ENCODE results near the gene ACTR1B. TPM values are rescaled to one million over a fixed set of nuclear protein-coding genes. Genes with fewer than 3 reads are reported as not detected.

The ACTR1B gene
- total and polyA plus RNA-seq, 2 experiments from 2014 or later = 27.2 to 42.5 TPM

DNA sequence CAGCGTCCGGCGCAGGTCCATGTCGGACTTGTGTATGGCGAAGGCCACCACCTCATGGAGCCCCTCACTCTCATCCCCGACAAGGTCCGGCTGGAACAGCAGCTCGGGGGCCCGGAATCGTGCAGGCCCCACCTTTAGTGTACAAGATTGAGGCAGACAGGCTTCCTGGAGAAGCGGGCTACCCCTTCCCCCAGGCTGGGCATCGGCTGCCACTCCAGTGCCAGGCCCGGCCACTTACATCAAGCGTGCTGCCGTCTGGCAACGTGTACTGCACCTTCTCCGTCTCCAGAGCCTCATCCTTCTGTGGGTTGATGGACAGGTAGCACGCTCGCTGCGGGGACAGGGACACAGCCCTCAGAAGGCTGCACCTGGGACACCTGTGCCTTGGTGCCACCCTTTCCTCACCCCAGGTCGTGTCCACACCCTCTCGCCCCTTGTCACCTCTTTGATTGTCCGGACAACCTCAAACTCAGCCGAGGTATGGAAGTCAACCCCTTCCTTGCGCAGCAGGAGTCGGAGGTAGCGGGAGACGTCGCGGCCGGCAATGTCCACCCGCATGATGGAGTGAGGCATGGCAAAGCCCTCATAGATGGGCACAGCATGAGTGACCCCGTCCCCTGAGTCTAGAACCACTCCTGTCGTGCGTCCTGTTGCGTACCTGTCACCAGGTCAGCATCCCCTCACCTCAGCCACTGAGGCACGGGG is 5.7 kb downstream of the ACTR1B start:
- Histone ChIP-seq H3K4me1 (ENCODE audit: insufficient read depth) (peaks cover 11% of the 10 kb centered on the region), H3K27me3 (ENCODE audit: insufficient read depth) (no peaks in the 10 kb centered on the region), H3K9me2 (ENCODE audit: insufficient read depth) (no peaks in the 10 kb centered on the region), H3K4me3 (no peak overlapping the region), H4K20me1 (replicated peaks; ENCODE audit: insufficient read depth) (peaks cover 10% of the 10 kb centered on the region; the same call in 1 of the 2 replicates), H3K4me2 (no peak overlapping the region), H3K79me2 (replicated peaks; ENCODE audit: insufficient read depth) (peaks cover 22% of the 10 kb centered on the region), H3F3A (replicated peaks; ENCODE audit: low read depth) (peaks cover 4% of the 10 kb centered on the region; the same call in 1 of the 2 replicates), H3K27ac (ENCODE audit: low read depth) (no peak overlapping the region), H3K36me3 (ENCODE audit: insufficient read depth) (no peaks in the 10 kb centered on the region), H2AFZ (no peak overlapping the region)
- Mint-ChIP-seq H3K27ac (no peak overlapping the region), H3K4me1 (peaks cover 19% of the 10 kb centered on the region), H3K36me3 (ENCODE audit: low read depth) (peaks cover 48% of the 10 kb centered on the region), H3K4me3 (no peak overlapping the region), H3K9me3 (peaks cover 15% of the 10 kb centered on the region; the same call in 2 of the 3 replicates), H3K27me3 (ENCODE audit: insufficient read depth, low read depth, poor library complexity) (peaks cover 4% of the 10 kb centered on the region)
- TF ChIP-seq, protein P1, sequence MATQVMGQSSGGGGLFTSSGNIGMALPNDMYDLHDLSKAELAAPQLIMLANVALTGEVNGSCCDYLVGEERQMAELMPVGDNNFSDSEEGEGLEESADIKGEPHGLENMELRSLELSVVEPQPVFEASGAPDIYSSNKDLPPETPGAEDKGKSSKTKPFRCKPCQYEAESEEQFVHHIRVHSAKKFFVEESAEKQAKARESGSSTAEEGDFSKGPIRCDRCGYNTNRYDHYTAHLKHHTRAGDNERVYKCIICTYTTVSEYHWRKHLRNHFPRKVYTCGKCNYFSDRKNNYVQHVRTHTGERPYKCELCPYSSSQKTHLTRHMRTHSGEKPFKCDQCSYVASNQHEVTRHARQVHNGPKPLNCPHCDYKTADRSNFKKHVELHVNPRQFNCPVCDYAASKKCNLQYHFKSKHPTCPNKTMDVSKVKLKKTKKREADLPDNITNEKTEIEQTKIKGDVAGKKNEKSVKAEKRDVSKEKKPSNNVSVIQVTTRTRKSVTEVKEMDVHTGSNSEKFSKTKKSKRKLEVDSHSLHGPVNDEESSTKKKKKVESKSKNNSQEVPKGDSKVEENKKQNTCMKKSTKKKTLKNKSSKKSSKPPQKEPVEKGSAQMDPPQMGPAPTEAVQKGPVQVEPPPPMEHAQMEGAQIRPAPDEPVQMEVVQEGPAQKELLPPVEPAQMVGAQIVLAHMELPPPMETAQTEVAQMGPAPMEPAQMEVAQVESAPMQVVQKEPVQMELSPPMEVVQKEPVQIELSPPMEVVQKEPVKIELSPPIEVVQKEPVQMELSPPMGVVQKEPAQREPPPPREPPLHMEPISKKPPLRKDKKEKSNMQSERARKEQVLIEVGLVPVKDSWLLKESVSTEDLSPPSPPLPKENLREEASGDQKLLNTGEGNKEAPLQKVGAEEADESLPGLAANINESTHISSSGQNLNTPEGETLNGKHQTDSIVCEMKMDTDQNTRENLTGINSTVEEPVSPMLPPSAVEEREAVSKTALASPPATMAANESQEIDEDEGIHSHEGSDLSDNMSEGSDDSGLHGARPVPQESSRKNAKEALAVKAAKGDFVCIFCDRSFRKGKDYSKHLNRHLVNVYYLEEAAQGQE (IDR thresholded peaks at IDR 0.05; ENCODE audit: unreplicated experiment) = no peak
- TF ChIP-seq ZNF331 (CRISPR knock-in tag; IDR thresholded peaks at IDR 0.05; ENCODE audit: low read depth) = no peak
- TF ChIP-seq, protein P2, sequence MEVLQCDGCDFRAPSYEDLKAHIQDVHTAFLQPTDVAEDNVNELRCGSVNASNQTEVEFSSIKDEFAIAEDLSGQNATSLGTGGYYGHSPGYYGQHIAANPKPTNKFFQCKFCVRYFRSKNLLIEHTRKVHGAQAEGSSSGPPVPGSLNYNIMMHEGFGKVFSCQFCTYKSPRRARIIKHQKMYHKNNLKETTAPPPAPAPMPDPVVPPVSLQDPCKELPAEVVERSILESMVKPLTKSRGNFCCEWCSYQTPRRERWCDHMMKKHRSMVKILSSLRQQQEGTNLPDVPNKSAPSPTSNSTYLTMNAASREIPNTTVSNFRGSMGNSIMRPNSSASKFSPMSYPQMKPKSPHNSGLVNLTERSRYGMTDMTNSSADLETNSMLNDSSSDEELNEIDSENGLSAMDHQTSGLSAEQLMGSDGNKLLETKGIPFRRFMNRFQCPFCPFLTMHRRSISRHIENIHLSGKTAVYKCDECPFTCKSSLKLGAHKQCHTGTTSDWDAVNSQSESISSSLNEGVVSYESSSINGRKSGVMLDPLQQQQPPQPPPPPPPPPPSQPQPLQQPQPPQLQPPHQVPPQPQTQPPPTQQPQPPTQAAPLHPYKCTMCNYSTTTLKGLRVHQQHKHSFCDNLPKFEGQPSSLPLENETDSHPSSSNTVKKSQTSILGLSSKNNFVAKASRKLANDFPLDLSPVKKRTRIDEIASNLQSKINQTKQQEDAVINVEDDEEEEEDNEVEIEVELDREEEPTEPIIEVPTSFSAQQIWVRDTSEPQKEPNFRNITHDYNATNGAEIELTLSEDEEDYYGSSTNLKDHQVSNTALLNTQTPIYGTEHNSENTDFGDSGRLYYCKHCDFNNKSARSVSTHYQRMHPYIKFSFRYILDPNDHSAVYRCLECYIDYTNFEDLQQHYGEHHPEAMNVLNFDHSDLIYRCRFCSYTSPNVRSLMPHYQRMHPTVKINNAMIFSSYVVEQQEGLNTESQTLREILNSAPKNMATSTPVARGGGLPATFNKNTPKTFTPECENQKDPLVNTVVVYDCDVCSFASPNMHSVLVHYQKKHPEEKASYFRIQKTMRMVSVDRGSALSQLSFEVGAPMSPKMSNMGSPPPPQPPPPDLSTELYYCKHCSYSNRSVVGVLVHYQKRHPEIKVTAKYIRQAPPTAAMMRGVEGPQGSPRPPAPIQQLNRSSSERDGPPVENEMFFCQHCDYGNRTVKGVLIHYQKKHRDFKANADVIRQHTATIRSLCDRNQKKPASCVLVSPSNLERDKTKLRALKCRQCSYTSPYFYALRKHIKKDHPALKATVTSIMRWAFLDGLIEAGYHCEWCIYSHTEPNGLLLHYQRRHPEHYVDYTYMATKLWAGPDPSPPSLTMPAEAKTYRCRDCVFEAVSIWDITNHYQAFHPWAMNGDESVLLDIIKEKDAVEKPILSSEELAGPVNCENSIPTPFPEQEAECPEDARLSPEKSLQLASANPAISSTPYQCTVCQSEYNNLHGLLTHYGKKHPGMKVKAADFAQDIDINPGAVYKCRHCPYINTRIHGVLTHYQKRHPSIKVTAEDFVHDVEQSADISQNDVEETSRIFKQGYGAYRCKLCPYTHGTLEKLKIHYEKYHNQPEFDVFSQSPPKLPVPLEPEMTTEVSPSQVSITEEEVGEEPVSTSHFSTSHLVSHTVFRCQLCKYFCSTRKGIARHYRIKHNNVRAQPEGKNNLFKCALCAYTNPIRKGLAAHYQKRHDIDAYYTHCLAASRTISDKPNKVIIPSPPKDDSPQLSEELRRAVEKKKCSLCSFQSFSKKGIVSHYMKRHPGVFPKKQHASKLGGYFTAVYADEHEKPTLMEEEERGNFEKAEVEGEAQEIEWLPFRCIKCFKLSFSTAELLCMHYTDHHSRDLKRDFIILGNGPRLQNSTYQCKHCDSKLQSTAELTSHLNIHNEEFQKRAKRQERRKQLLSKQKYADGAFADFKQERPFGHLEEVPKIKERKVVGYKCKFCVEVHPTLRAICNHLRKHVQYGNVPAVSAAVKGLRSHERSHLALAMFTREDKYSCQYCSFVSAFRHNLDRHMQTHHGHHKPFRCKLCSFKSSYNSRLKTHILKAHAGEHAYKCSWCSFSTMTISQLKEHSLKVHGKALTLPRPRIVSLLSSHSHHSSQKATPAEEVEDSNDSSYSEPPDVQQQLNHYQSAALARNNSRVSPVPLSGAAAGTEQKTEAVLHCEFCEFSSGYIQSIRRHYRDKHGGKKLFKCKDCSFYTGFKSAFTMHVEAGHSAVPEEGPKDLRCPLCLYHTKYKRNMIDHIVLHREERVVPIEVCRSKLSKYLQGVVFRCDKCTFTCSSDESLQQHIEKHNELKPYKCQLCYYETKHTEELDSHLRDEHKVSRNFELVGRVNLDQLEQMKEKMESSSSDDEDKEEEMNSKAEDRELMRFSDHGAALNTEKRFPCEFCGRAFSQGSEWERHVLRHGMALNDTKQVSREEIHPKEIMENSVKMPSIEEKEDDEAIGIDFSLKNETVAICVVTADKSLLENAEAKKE (CRISPR knock-in tag; IDR thresholded peaks at IDR 0.05) = no peak
- no peak for TF ChIP-seq POLR2AphosphoS5 (IDR thresholded peaks at IDR 0.05; ENCODE audit: low read depth)
- no peak for TF ChIP-seq STAT1 (IDR thresholded peaks at IDR 0.05; ENCODE audit: unreplicated experiment)
- no peak for TF ChIP-seq ETS1 (IDR thresholded peaks at IDR 0.05)
- no peak for TF ChIP-seq CREB1 (CRISPR knock-in tag; IDR thresholded peaks at IDR 0.05; ENCODE audit: low read depth)
- no peak for TF ChIP-seq EZH2phosphoT487 (IDR thresholded peaks at IDR 0.05; ENCODE audit: unreplicated experiment)
- no peak for TF ChIP-seq EZH2 (IDR thresholded peaks at IDR 0.05; ENCODE audit: low read depth, unreplicated experiment)
- DNase-seq (ENCODE audit: low spot score) = no peak
- ATAC-seq = no peak

Measured in GM23338 (cell line).